Measurements from ENCODE around the gene TET1.

TET1 gene

DNA sequence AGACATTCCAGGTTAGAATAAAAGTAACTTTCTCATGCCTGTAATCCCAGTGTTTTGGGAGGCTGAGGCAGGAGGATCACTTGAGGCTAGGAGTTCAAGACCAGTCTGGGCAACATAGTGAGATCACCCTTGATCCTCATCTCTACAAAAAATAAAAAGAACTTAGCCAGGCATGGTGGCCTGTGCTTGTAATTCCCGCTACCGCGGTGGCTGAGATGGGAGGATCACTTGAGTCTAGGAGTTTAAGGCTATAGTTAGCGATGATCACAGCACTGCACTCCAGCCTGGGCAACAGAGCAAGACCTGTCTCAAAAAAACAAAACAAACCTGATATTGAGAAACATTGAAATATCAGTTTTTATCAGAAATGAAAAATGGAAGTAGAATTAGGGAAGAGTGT, 4.6 kb downstream of the TET1 start:
- no CpG with 5 or more reads among the region's 4 CpGs for WGBS, 2 donors (ENCODE audit: extremely low coverage in 2 of 2, insufficient read length in 2 of 2, insufficient replicate concordance in 1 of 2)
- no peak overlapping the region for H2BK120ac ChIP-seq (ENCODE audit: low read depth, low read length)

DNA sequence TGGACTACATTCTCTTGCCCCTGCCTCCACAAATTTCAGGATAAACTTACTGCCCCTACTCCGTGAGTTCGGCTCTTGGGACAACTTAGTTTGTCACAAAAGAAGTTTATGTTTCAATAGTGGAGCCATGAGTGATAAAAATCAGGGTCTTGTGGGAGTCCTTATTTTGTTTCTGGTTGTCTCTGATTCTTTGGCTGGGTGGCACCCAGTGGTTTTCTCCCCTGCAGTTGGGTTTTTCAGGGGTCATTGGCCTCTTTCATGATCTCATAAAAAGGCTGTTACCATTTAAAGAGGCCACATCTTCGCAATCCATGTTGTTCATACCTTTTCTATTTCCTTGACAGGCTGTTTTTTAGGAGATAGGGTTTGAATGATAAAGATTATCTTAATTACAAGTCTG, 5.5 kb downstream of the TET1 start:
- H3K9me3 ChIP-seq (replicated peaks in 1 of 2; ENCODE audit: control insufficient read depth in 2 of 2, insufficient read depth in 1 of 2, low read depth in 1 of 2, low read length in 2 of 2) = no peaks in the 10 kb centered on the region
- H3K4me1 ChIP-seq (ENCODE audit: control insufficient read depth in 2 of 2, insufficient read depth in 1 of 2, low read depth in 1 of 2, low read length in 2 of 2) = peaks cover 3 to 8% of the 10 kb centered on the region in 2 donors
- no peak overlapping the region for H2BK5ac ChIP-seq (ENCODE audit: low read length)
- no peak overlapping the region for H3K4me2 ChIP-seq (ENCODE audit: insufficient read depth, low read length, poor library complexity, severe bottlenecking)
- H2AFZ ChIP-seq (ENCODE audit: low read length) = no peak overlapping the region
- WGBS, 2 donors (ENCODE audit: extremely low coverage in 2 of 2, insufficient read length in 2 of 2, insufficient replicate concordance in 1 of 2) = no CpG with 5 or more reads among the region's 3 CpGs
- H3K23ac ChIP-seq (ENCODE audit: low read depth, low read length, poor library complexity) = no peak overlapping the region
- H3K9ac ChIP-seq (ENCODE audit: low read depth, low read length, poor library complexity) = no peak overlapping the region
- no peak overlapping the region for H3K27ac ChIP-seq (replicated peaks; ENCODE audit: low read length)
- no peak overlapping the region for H3K4ac ChIP-seq (ENCODE audit: low read length)
- no peak overlapping the region for H4K91ac ChIP-seq (ENCODE audit: low read depth, low read length, poor library complexity)
- no peak overlapping the region for H3K14ac ChIP-seq (ENCODE audit: low read length)
- no peak overlapping the region for H3K18ac ChIP-seq (ENCODE audit: low read length)
- no peak overlapping the region for H3K4me3 ChIP-seq (ENCODE audit: low read length in 2 of 2)
- peaks cover 0 to 24% of the 10 kb centered on the region in 2 donors for H3K36me3 ChIP-seq (replicated peaks in 1 of 2; ENCODE audit: control insufficient read depth in 2 of 2, insufficient read depth in 2 of 2, low read length in 2 of 2)
- peaks cover 1% of the 10 kb centered on the region for H3K79me1 ChIP-seq (ENCODE audit: low read depth, low read length)
- H2BK12ac ChIP-seq (ENCODE audit: low read length) = no peak overlapping the region
- H2BK15ac ChIP-seq (ENCODE audit: low read length) = no peak overlapping the region
- H2AK5ac ChIP-seq (ENCODE audit: low read depth, low read length) = no peak overlapping the region
- H4K8ac ChIP-seq (ENCODE audit: low read depth, low read length) = no peak overlapping the region
- H2BK120ac ChIP-seq (ENCODE audit: low read depth, low read length) = no peak overlapping the region
- no peak for DNase-seq (ENCODE audit: low spot score)
- no peaks in the 10 kb centered on the region for H3K27me3 ChIP-seq (ENCODE audit: control insufficient read depth in 3 of 3, insufficient read depth in 3 of 3, low read depth in 1 of 3, low read length in 3 of 3)

More for the DNA sequence above, 4.6 kb downstream of the TET1 start:
- no peak overlapping the region for H2AFZ ChIP-seq (ENCODE audit: low read length)
- H4K8ac ChIP-seq (ENCODE audit: low read depth, low read length) = no peak overlapping the region
- H3K4me1 ChIP-seq (ENCODE audit: control insufficient read depth in 2 of 2, insufficient read depth in 1 of 2, low read depth in 1 of 2, low read length in 2 of 2) = peaks cover 4 to 10% of the 10 kb centered on the region in 2 donors
- H3K27ac ChIP-seq (replicated peaks; ENCODE audit: low read length) = no peak overlapping the region
- H2BK12ac ChIP-seq (ENCODE audit: low read length) = no peak overlapping the region
- H3K18ac ChIP-seq (ENCODE audit: low read length) = no peak overlapping the region
- H2BK5ac ChIP-seq (ENCODE audit: low read length) = no peak overlapping the region
- peaks cover 1% of the 10 kb centered on the region for H3K79me1 ChIP-seq (ENCODE audit: low read depth, low read length)
- H2BK15ac ChIP-seq (ENCODE audit: low read length) = no peak overlapping the region
- H3K14ac ChIP-seq (ENCODE audit: low read length) = no peak overlapping the region
- no peak overlapping the region for H3K4me3 ChIP-seq (ENCODE audit: low read length in 2 of 2)
- H4K91ac ChIP-seq (ENCODE audit: low read depth, low read length, poor library complexity) = no peak overlapping the region
- H3K9me3 ChIP-seq (replicated peaks in 1 of 2; ENCODE audit: control insufficient read depth in 2 of 2, insufficient read depth in 1 of 2, low read depth in 1 of 2, low read length in 2 of 2) = no peaks in the 10 kb centered on the region
- H3K36me3 ChIP-seq (replicated peaks in 1 of 2; ENCODE audit: control insufficient read depth in 2 of 2, insufficient read depth in 2 of 2, low read length in 2 of 2) = peaks cover 0 to 24% of the 10 kb centered on the region in 2 donors
- H3K4ac ChIP-seq (ENCODE audit: low read length) = no peak overlapping the region
- no peak overlapping the region for H2AK5ac ChIP-seq (ENCODE audit: low read depth, low read length)
- H3K9ac ChIP-seq (ENCODE audit: low read depth, low read length, poor library complexity) = no peak overlapping the region
- no peaks in the 10 kb centered on the region for H3K27me3 ChIP-seq (ENCODE audit: control insufficient read depth in 3 of 3, insufficient read depth in 3 of 3, low read depth in 1 of 3, low read length in 3 of 3)
- DNase-seq (ENCODE audit: low spot score) = no peak
- H3K23ac ChIP-seq (ENCODE audit: low read depth, low read length, poor library complexity) = no peak overlapping the region
- H3K4me2 ChIP-seq (ENCODE audit: insufficient read depth, low read length, poor library complexity, severe bottlenecking) = no peak overlapping the region

DNA sequence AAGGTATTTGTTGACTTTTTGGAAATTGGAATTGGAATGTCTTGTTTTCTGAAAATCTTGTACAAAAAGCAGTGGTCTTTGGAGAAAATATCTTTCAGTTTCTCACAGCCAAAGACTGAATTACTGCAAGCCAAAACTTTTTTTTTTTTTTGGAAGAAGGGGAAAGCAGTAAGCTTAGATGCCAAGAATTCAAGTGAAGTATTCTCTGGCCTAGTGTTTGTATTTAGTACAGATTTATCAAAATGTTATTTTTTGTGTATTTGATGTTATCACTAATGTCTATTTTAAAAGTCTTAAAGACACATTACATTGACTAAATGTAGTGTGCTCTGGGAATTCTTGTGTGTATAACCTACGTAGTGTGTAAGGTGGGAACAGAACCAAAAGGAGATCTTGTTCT, 6.2 kb downstream of the TET1 start:
- Histone ChIP-seq H2AK5ac (ENCODE audit: low read depth, low read length) (no peak overlapping the region), H3K14ac (ENCODE audit: low read length) (no peak overlapping the region), H3K9me3 (replicated peaks in 1 of 2; ENCODE audit: control insufficient read depth in 2 of 2, insufficient read depth in 1 of 2, low read depth in 1 of 2, low read length in 2 of 2) (no peaks in the 10 kb centered on the region), H3K23ac (ENCODE audit: low read depth, low read length, poor library complexity) (no peak overlapping the region), H3K27ac (replicated peaks; ENCODE audit: low read length) (no peak overlapping the region), H4K91ac (ENCODE audit: low read depth, low read length, poor library complexity) (no peak overlapping the region), H3K9ac (ENCODE audit: low read depth, low read length, poor library complexity) (no peak overlapping the region), H2BK120ac (ENCODE audit: low read depth, low read length) (no peak overlapping the region), H3K4me3 (ENCODE audit: low read length in 2 of 2) (no peak overlapping the region), H2AFZ (ENCODE audit: low read length) (no peak overlapping the region), H4K8ac (ENCODE audit: low read depth, low read length) (no peak overlapping the region), H3K18ac (ENCODE audit: low read length) (no peak overlapping the region), H2BK5ac (ENCODE audit: low read length) (no peak overlapping the region), H3K4me1 (ENCODE audit: control insufficient read depth in 2 of 2, insufficient read depth in 1 of 2, low read depth in 1 of 2, low read length in 2 of 2) (peaks cover 3 to 8% of the 10 kb centered on the region in 2 donors), H3K4me2 (ENCODE audit: insufficient read depth, low read length, poor library complexity, severe bottlenecking) (no peak overlapping the region), H3K36me3 (replicated peaks in 1 of 2; ENCODE audit: control insufficient read depth in 2 of 2, insufficient read depth in 2 of 2, low read length in 2 of 2) (peaks cover 0 to 24% of the 10 kb centered on the region in 2 donors), H2BK15ac (ENCODE audit: low read length) (no peak overlapping the region), H3K27me3 (ENCODE audit: control insufficient read depth in 3 of 3, insufficient read depth in 3 of 3, low read depth in 1 of 3, low read length in 3 of 3) (no peaks in the 10 kb centered on the region), H3K79me1 (ENCODE audit: low read depth, low read length) (peaks cover 1% of the 10 kb centered on the region), H3K4ac (ENCODE audit: low read length) (no peak overlapping the region), H2BK12ac (ENCODE audit: low read length) (no peak overlapping the region)
- WGBS, 2 donors (ENCODE audit: extremely low coverage in 2 of 2, insufficient read length in 2 of 2, insufficient replicate concordance in 1 of 2) = no CpG with 5 or more reads among the region's 1 CpG
- no peak for DNase-seq (ENCODE audit: low spot score)

DNA sequence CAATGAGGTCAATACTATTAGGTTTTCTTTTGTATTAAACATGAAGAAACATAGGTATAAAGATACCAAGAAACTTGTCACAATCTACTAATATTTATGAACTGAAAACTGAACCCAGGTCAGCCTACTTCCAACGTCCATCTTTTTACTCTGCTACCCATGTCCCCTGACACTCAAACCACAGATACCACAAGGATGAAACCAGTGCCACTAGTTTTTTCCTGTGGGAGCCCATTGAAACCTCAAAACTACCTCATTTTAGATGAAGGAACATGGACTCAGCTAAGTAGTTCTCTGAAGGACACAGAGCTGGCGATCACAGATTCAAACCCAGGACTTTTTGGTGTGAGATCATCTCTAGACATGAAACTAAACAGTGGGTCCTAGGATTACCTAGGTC, 6.8 kb downstream of the TET1 start:
- Histone ChIP-seq H2AK5ac (ENCODE audit: low read depth, low read length) (no peak overlapping the region), H3K14ac (ENCODE audit: low read length) (no peak overlapping the region), H2BK15ac (ENCODE audit: low read length) (no peak overlapping the region), H3K27ac (replicated peaks; ENCODE audit: low read length) (no peak overlapping the region), H3K79me1 (ENCODE audit: low read depth, low read length) (peaks cover 1% of the 10 kb centered on the region), H3K9ac (ENCODE audit: low read depth, low read length, poor library complexity) (no peak overlapping the region), H4K8ac (ENCODE audit: low read depth, low read length) (no peak overlapping the region), H3K4ac (ENCODE audit: low read length) (no peak overlapping the region), H2BK12ac (ENCODE audit: low read length) (no peak overlapping the region), H3K36me3 (replicated peaks in 1 of 2; ENCODE audit: control insufficient read depth in 2 of 2, insufficient read depth in 2 of 2, low read length in 2 of 2) (peaks cover 0 to 28% of the 10 kb centered on the region in 2 donors), H2BK120ac (ENCODE audit: low read depth, low read length) (no peak overlapping the region), H3K4me2 (ENCODE audit: insufficient read depth, low read length, poor library complexity, severe bottlenecking) (no peak overlapping the region), H3K27me3 (ENCODE audit: control insufficient read depth in 3 of 3, insufficient read depth in 3 of 3, low read depth in 1 of 3, low read length in 3 of 3) (no peaks in the 10 kb centered on the region), H3K4me1 (ENCODE audit: control insufficient read depth in 2 of 2, insufficient read depth in 1 of 2, low read depth in 1 of 2, low read length in 2 of 2) (peaks cover 3 to 8% of the 10 kb centered on the region in 2 donors), H3K23ac (ENCODE audit: low read depth, low read length, poor library complexity) (no peak overlapping the region), H4K91ac (ENCODE audit: low read depth, low read length, poor library complexity) (no peak overlapping the region), H3K9me3 (replicated peaks in 1 of 2; ENCODE audit: control insufficient read depth in 2 of 2, insufficient read depth in 1 of 2, low read depth in 1 of 2, low read length in 2 of 2) (no peaks in the 10 kb centered on the region), H2BK5ac (ENCODE audit: low read length) (no peak overlapping the region), H2AFZ (ENCODE audit: low read length) (no peak overlapping the region), H3K18ac (ENCODE audit: low read length) (no peak overlapping the region), H3K4me3 (ENCODE audit: low read length in 2 of 2) (no peak overlapping the region)
- DNase-seq (ENCODE audit: low spot score) = no peak
- WGBS, 2 donors (ENCODE audit: extremely low coverage in 2 of 2, insufficient read length in 2 of 2, insufficient replicate concordance in 1 of 2) = no CpG with 5 or more reads among the region's 2 CpGs
